Smooth muscle cell of the coronary artery (primary cell): ENCODE data around the gene MPC1. TPM values are rescaled to one million over a fixed set of nuclear protein-coding genes. Genes with fewer than 3 reads are reported as not detected.

ENCODE experiments used
- total RNA-seq: library from RNA; depleted of rRNA; stranded (reverse); fragments of >200 nt; gene quantifications from 2 replicates; pipeline ENCODE4 v1.2.3, GENCODE V29; 2014; ENCODE audit warnings: low replicate concordance

Gene MPC1
- 26.8 and 27.7 TPM in 2 replicates for total RNA-seq

DNA sequence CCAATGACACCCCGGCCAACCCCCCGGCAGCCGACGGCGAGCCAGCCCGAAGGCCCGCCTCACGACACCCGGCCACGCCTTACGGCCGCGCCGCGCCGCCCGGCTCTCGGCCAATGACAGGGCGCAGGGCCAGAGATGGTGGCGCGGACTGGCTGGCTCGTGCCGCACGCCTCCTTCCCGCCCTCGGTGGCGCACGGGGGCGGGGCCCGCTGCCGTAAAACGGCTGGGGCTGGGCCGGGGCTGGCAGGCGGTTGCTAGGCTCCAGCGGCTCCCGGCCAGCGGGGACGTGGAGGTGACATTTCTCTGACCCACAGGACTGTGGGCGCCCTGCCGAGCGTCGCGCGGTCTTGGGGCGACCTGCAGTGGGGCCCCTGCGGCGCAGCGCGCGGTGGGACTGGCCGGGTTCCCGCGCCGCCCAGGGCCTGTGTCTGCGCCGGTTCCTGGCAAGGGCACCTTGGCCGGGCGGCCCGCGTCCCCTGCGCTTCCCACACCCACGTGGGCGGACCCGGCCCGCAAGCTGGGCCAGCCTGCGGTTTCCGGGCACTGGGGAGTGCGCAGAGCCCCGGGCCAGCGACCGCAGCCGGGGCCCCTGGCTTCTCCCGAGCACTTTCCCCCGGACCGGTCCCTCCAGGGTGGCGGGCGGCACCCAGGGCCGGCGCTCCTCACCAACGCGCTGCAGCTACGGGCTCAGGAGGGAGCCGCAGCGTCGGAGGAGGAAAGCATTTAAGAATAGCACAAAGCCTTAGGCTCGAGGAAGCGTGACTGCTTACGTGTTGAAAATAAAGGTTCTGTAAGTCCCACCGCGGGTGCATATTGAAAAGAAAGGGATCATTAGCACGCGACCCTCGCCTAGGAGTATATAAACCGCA, at the start of gene MPC1:
Gene MPC1, minus strand, starts transcription at position 8 of the 869 bp plus-strand sequence. CDS start 64 bp downstream, outside the sequence.

DNA sequence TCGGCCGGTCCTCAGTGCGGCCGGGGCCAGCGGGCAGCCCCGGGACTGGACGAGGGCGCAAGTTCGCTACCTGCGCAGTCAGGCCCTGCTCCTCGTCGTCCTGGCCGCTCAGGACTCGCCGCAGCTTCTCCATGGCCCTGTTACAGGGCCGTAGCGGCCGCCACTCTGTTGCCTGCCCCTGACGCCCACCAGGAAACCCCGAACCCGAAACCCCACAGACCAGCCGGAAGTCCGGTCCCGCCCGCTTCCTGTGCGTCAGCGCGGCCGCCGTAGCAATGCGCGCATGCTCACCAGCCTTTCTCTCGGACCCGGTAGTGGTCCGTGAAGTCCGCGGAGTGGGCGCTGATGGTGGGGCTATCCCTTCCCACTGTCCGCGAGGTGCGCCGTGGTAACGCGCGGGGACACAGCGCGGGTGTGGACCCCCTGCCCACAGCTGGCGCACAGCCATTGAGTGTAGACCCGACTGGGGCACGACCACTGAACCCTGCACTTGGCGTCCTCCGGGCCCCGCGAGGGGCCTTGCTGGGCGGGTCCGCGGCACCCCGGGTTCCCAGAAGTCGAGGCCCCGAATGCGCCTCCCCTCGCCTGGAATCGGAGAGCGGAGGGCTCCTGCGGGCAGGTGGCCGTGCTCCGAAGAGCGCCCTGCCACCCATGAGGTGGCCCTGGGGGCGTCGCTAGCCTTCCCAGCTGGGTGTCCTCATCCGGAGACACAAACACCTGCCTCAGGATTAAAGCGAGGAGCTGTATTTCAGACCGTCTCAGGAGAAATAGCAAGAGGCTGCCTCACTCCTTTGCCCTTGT, 40.2 kb downstream of the MPC1 start, which contains the start of gene SFT2D1:
Gene SFT2D1, minus strand, starts transcription at position 197 of the 801 bp plus-strand sequence. Its CDS starts 64 bp downstream, at position 133.

Other genes with a start within 250 kb of the MPC1 start
- not detected in 2 replicates for gene TBXT, start 215.1 kb downstream of the MPC1 start, total RNA-seq
- gene PRR18, start 74.5 kb downstream of the MPC1 start, total RNA-seq: not detected in 2 replicates
- gene SFT2D1, start 40.4 kb downstream of the MPC1 start, total RNA-seq: 27.4 and 34.1 TPM in 2 replicates
- 0.98 and 1.1 TPM in 2 replicates for gene RAMACL, start 203.7 kb upstream of the MPC1 start, total RNA-seq
- gene RPS6KA2, start 244.3 kb upstream of the MPC1 start, total RNA-seq: 96.3 and 104 TPM in 2 replicates